HG03039 (cell line): Measurements from ENCODE around the gene RNFT2.

Source experiments
- ATAC-seq: cut with Tn5 transposase; IDR thresholded peaks from one replicate; pipeline ENCODE4 v1.9.1; 2021; ENCODE audit warnings: mild to moderate bottlenecking, moderate library complexity; ENCODE audit not compliant: unreplicated experiment

RNFT2 gene, protein sequence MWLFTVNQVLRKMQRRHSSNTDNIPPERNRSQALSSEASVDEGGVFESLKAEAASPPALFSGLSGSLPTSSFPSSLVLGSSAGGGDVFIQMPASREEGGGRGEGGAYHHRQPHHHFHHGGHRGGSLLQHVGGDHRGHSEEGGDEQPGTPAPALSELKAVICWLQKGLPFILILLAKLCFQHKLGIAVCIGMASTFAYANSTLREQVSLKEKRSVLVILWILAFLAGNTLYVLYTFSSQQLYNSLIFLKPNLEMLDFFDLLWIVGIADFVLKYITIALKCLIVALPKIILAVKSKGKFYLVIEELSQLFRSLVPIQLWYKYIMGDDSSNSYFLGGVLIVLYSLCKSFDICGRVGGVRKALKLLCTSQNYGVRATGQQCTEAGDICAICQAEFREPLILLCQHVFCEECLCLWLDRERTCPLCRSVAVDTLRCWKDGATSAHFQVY

DNA sequence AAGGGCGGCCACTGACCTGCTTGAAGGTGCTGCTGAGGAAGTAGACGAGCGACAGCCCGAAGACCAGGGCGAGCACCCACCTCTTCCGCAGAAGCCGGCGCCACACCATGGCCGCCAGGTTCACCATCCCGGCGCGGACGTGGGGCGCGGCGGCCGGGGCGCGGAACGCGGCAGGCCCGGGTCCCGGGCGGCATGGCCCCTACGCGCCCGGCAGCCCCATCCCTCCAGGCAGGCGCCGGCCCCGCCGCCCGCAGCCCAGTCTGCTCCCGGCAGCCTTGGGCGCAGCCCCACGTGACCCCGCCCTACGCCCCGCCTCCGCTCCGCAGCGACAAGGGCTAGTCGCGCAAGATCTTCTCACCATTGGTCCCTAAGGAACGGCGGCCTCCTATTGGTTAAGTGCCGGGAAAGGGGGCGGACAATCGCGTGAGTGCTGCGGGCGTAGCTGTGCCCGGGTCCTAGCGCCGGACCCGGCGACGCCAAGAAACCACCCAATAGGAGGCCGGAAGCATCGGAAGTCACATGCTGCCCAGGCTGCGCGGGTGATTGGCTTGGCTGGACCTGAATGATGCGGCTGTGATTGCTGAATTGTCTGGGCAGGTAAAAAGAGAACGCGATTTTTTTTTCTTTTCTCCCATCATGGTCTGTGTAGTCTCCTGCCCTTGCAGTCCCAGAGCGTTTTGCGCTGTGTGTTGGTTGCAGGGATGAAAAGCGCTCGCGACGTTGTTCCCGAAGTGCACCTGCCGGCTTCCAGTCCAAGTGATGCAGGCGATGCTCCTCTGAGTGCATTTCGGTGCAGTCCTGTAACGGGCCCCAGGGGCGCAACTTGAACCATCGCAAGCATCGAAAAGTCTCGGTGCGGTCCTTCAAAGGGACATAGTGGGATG is at the start of gene RNFT2, which contains the start of gene SPRING1:
TSS of gene RNFT2 (plus strand) at position 542 of the 884 bp plus-strand sequence. CDS start 2,183 bp downstream, outside the sequence.
TSS of gene SPRING1 (minus strand) at position 296 of the 884 bp plus-strand sequence. CDS start at position 127, 169 bp downstream.
- peak; percentile 94 for ATAC-seq

DNA sequence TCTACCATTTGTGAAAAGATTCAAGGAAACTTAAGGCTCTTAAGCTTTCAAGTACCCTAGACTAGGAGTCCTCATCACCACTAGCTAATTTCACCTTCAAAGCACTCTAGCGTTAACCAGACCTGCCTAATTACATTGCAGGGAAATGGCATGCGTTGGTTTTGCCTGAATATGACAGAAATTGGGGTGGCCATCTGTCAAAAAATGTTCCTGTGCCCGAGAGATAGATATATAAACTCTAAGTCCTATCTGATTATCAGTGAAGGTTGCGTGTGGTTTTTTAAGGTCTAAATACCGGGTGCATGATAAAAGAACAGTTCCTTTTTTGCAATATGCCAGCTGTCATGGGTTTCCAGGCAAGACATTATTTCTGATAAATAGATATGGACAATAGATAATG is 48.6 kb upstream of the RNFT2 start:
- no peak for ATAC-seq

DNA sequence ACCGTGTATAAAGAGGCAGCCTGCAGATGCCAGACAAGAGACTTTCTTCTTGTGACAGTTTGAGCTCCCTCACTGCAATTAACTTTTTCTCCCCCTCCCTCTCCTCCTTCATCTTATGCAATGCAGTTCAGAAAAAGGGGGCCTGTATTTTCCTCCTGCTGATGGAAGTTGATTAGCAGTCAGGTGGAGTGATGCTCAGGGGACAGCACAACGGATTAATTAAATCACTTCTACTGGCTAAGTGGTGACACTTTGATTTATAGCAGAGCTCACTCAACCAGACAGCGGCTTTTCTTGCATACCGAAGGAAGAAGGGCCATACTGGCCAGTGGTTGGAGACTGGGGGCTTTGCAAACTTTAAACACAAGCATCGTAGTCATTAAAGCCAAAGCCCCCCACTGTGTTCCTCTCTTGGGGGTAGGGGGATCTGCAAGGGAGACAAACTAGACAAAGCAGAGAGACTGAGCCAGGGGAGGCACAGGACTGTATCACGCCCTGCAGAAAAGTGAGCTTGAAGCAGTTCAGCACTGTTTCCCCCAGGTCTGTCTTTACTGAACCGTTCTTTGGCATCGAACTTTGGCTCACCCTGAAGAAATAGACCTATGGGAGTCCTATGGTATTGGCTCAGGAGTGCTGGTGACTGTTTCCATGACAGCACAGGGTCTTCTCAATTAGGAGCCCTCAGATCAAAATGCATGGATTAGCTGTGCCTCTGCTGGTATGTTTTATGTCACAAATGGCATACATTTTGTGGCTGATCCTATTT is 48.0 kb upstream of the RNFT2 start:
- no peak for ATAC-seq

DNA sequence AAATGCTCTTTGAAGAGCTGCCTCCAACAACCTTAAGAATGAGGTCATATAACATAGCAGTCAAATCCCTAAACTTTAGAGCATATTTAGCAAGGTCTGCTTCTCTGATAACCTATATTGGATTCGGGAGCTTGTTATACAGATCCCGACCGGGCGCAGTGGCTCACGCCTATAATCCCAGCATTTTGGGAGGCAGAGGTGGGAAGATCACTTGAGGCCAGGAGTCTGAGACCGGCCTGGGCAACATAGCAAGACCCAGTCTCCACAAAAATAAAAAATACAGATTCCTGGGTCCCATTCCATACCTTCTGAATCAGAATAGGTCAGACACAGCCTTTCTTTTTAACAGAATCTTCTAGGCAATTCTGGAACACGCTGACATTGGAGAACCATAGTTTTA is 46.9 kb upstream of the RNFT2 start:
- ATAC-seq: no peak

DNA sequence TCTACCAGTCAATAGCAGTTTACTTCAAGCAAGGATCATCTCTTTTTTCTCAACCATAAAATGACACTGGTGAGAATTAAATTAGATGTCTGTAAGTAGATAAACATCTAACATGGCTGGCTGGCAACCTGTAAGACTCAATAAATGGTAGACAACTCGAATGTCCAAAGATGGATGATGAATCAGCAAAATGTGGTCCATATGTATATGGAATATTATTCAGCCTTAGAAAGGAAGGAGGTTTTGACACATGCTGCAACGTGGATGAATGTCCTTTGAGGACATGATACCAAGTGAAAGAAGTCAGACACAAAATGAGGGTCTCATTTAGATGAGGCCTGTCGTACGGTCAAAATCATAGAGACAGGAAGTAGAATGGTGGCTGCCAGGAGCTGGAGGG is 46.5 kb upstream of the RNFT2 start:
- no peak for ATAC-seq

DNA sequence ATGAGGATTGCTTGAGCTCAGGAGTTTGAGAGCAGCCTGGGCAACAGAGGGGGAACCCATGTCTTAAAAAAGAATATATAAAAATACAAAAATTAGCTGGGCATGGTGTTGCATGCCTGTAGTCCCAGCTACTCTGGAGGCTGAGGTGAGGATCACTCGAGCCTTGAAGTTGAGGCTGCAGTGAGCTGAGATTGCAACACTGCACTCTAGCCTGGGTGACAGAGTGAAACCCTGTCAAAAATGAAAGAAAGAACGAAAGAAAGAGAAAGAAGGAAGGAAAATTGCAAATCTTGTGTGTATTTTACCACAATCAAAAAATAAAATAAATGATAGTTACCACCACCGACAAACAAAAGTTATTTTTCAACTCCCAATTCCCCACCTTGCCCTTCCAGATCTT is 45.5 kb upstream of the RNFT2 start:
- ATAC-seq: no peak

DNA sequence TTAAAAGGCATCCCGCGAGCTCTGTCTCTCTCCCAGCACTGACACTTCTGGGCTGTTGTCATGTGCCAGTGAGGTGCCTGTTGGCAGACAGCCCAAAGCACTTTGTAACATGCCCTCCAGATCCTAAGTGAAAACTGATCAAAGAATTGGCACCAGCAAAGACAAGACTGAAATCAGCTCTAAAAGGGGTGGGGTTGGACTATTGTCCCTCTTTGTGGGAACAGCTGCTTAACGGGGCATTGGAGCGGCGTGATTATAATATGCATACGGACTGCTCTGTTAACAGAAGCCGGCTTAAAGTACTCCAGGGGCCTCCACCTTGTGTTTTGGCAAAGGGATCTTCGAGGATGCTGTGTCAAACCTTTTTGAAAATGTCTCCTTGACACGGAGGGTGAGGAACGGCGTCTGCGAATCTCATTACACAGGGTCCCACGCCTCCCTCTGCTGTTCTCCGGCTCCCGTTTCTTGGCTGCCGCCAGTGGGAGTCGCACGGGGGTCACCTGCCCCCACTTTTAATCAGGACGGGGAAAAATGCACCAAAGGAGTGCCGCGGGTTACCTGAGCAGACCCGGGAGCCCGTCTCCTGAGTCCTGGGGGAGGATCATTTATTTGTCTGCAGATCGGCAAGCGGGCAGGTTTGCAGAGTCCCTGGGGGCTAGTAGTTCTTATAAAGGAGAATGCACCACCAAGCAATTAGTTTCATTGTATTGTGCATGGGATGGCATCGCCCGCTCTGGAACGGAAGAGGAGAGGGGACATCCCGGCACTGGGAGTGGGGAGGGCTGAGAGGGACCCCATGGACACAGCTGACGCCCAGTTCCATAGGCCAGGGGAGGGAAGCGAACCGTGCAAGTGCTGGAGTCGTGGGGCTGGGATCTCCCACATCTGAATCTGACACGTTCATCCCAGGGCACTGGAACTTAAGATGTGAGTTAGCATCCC is 44.6 kb upstream of the RNFT2 start:
- no peak for ATAC-seq

DNA sequence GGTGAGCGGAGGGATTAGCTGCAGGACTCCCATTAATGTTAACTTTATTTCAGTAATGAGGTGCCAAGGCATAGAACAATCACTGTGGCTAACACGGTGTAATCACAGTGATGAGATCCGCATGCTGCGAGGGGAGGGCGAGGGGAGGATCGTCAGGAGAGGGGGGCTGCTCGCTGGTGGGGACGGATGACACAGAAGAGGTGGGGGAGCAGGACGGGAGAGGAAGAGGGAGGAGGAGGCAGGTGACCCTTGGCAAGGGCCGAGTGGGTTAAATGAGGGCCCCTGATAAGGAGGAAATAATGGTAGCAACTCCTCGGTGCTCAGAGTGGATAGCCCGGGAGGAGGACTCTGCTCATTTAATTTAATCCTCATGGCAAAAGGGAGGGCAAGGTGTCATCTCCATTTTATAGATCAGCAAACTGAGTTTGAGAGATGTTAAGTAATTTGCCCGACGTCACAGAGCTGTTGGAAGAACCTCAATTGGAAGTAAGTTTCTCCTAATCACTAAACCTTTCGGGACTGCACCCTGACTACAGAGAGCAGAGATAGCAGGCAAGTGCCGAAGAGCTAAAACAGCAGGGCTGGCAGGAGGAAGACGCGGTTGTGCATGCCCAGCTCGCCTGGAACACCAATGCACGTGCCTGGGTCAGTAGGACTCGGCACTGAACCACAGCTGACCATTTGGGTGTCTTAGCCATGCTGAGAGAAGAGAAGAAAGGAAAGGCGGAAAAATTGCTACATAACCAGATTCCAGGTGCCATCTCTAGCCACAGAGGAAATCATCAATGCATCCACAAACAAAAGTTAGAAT is 43.3 kb upstream of the RNFT2 start:
- ATAC-seq: no peak

DNA sequence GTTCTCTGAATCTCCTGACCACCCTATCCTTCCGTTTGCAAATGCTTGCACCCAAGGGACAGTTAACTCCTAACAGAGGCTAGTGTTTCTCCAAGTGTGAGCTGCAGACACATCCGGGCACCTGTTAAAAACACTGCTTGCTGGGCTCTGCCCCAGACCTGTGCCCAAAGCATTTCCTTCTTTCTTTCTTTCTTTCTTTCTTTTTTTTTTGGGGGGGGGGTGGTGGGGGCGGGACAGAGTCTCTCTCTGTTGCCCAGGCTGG is 42.7 kb upstream of the RNFT2 start:
- no peak for ATAC-seq

DNA sequence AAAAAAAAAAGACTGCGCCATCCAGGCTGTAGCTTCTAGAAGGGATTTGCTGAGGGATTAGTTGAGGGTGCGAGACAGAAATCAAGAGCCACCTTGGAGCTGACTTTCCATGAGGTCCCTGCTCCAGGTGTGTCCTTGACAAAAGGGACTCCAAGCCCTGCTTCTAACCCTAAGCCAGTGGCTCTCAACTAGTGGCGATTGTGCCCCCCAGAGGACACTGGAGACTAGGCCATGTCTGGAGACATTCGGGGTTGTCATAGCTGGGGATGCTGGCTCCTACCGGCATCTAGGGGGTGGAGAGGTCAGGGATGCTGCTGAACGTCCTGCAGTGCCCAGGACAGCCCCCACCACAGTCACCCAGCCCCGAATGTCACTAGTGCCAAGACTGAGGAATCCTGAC is 40.8 kb upstream of the RNFT2 start:
- ATAC-seq: no peak

DNA sequence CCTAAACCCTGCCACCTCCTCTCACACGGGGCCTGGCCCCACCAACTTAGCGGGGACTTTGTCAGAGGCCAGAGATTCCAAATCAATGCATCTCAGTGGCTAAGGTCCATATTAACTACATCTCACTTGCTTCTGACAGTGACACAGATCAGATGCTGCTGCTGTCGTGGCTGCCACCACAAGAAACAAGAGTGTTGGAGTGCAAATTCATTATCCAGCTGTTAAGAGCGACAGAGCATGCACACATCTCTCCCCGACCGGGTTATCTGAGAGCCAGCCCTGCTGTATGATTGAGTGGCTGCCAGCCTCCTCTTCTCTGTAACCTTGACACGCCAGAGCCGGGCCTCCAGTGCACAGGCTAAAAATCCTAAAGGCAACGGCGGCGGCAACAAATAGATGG is 40.4 kb upstream of the RNFT2 start:
- no peak for ATAC-seq

DNA sequence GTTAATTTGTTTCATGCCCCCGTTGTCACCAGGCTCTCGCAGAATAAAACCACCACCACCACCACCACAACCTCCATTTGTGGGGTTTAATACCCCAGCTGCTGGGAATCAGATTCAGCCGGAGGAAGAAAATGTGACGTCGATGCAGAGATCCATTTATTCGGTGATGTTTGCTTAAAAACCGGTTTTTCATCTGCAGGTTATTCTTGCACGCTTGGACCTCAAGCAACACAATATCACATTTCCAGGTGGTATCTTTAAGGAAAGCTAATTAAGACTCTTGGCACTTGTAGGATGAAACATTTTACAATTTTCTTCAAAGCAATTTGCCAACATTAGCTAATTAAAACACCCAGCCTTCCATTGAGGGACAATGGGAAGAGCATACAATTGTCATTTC is 40.0 kb upstream of the RNFT2 start:
- ATAC-seq: no peak

DNA sequence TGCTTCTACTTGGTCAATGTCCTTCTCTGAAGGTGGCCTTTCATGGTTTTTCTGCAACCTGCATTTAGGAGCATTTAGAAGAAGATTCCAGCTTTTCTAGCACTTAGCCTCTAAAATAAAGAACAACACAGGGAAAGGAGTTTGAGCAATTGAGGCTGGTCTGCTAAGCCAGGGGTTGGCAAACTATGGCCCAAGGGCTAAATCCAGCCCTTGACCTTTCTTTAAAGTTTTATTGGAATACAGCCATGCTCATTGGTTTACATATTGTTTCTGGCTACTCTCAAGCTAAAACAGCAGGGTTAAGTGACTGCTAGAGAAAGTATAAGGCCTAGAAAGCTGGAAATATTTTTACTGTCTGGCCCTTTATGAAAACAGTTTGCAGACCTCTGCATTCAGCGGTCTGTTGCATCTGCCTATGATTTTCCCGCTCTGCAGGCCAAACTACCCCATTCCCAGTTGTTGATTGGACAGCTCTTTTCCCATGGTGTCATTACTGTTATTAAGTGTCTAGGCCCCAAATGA is 39.5 kb upstream of the RNFT2 start:
- no peak for ATAC-seq

DNA sequence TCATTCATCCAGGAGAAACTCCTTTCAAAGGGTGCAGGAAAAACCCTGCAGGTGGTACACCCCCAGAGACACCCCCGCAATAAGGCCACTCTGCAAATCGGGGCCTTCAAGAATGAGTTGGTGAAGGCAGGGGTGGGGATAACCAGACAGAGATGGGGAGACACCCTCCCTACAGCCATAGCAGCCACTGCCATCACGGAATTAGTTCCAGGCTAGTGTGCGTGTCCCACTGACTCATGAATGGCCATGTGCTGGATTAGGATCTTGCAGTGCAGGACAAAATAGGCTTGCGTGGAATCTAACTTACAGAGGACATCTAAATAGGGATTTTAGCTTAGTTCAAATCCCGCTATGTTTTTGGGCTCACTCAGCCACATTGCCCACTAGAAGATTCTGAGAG is 38.0 kb upstream of the RNFT2 start:
- no peak for ATAC-seq

DNA sequence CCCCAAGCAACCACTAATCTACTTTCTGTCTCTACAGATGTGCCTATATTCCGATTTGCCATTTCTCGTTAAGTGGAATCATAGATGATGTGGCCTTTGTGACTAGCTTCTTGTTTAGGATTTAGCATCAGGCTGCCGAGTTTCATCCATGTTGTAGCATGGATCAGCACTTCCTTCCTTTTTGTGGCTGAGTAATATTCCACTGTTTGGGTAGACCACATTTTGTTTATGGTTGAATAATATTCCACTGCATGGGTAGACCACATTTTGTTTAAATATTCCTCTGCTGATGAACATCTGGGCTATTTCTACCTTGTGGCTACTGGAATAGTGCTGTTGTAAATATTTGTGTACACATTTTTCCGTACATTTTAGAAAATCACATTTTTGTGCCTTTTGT is 36.7 kb upstream of the RNFT2 start:
- ATAC-seq: no peak

DNA sequence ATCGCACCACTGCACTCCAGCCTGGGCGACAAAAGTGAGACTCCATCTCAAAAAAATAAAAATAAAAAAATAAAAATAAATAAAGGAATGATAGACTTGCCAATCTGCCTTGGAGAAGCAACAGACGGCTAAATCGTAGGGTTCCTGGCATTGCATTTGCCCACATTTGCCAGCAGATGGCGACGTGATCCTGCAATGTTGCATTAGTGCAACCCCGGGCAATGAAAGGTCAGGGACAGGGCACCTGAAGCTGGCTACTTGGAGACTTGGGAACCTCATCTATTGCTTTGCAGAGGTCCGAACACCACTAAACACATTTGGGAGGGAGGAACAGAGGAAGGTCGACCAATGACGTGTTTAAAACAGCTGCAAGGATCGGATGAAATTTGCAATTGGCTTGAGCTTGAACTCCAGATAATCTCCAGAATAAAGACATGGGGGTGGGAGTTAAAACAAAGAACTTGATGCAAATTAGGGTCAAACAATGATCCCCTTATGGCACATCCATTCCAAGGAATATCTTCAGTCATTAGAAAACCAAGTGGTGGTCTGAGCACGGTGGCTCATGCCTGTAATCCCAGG is 34.8 kb upstream of the RNFT2 start:
- ATAC-seq: no peak

DNA sequence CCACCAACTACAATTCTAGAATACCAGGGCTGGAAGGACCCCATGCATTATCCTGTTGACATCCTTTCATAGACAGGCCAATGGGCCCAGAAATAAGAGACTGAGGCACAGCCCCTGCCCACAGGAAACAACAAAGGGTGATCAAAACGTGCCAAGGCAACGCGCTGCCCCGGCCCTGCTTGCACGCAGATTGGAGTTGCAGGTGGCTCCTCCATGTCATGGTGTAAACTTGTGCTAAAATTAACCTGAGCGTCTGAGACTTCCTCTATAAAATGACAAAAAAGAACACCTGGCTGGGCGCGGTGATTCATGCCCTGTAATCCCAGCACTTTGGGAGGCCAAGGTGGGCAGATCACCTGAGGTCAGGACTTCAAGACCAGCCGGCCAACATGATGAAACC is 30.4 kb upstream of the RNFT2 start:
- no peak for ATAC-seq

DNA sequence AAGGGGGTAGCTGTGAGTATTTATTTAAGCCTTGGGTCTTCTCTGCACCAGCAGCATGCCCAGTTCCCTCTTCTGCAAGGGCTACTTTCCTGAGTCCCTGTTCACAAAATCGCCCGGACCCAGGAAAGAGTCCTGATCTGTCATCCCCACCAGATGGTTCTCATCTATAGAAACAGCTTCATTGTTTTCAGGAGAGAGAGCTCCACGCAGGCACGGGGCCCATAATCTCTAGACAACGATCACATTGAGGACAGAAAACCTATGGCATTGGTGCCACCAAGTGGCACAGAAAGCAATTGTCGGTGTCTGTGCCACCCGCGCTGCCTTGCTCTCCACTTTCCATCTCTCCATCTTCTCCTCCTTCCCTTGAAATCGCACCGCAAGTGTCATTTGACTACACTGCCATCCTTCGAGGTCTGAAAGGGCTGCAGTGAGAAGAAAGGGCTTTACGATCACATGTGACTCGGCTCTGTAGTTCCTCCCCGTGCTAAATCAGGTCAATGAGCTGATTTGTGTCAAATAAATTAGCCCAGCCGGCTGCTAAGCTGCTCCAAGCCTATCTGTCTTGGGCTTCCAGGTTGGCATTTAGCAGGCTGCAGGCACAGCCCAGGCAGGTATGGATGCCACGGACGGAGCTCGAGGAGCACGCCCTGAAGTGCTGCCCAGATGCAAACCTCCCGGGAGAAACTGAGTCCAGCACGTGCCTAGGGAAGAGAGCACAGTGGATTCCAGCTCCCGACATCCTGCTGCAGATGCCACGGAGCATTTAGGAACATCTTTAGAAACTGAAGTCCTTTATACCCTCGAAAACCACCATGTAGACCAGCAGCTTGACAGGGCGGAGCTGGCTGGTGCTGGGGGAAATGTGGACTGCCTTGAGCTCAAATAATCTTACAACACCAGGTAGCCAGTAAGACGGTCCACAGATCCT is 29.0 kb upstream of the RNFT2 start:
- ATAC-seq: no peak
